ENCODE data around the gene LDLRAP1.

LDLRAP1 gene

DNA sequence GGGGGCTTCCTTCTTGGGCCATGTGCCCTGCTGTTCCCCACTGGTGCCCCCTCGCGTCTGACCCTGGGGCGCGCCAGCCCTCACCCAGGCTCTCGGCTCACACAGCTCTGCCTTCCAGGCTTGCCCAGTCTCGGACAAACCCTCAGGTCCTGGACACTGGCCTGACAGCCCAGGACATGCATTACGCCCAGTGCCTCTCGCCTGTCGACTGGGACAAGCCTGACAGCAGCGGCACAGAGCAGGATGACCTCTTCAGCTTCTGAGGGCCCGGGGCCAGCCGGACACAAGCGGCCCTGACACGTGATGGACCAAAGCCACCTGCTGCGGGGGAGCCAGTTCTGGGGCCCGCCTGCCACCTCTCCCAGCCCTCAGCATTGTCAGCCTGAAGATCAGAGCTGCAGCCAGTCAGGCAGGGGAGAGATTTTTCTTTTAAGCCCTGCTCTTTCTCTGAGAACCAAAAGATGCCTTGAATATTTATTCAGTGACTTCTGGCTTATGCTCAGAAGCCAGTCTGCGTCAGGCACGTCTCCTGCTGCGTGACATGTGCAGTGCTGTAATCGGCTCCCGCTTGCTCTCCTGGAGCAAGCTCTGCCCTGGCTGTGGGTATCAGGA lies 23.4 kb downstream of the LDLRAP1 start:
- peak; percentile 75 for DNase-seq
- Histone ChIP-seq H3K9me3 (ENCODE audit: severe bottlenecking) (no peaks in the 10 kb centered on the region), H3K36me3 (no peaks in the 10 kb centered on the region), H3K27me3 (ENCODE audit: insufficient read depth, low read depth, severe bottlenecking) (no peaks in the 10 kb centered on the region), H3K27ac (peak overlapping the region; percentile 94), H3K4me3 (ENCODE audit: low read depth, low read length) (0 out of 2 replicates have a peak overlapping the region, but pooled peaks have one; percentile 7)
- TF ChIP-seq, protein P1, sequence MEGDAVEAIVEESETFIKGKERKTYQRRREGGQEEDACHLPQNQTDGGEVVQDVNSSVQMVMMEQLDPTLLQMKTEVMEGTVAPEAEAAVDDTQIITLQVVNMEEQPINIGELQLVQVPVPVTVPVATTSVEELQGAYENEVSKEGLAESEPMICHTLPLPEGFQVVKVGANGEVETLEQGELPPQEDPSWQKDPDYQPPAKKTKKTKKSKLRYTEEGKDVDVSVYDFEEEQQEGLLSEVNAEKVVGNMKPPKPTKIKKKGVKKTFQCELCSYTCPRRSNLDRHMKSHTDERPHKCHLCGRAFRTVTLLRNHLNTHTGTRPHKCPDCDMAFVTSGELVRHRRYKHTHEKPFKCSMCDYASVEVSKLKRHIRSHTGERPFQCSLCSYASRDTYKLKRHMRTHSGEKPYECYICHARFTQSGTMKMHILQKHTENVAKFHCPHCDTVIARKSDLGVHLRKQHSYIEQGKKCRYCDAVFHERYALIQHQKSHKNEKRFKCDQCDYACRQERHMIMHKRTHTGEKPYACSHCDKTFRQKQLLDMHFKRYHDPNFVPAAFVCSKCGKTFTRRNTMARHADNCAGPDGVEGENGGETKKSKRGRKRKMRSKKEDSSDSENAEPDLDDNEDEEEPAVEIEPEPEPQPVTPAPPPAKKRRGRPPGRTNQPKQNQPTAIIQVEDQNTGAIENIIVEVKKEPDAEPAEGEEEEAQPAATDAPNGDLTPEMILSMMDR (IDR thresholded peaks at IDR 0.05; ENCODE audit: low read depth, low read length) = peak; percentile 70

DNA sequence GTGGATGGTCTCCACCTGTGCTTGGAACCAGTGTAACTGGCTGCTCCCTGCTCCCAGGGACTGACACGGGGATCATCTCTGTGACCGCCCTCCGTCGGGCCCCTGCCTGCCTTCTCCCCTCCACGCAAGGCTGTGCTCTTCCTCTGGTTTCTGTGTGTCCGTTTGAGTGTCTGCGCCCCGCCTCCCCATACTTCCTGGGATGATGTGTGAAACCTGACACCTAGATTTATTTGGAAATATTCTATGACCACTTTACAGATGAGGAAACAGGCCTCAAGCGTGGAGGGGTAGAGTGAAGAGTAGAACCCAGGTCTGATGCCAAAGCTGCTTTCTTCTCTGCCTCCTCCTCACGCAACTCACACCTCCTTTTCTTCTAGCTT lies 24.3 kb downstream of the LDLRAP1 start:
- DNase-seq = no peak
- no peaks in the 10 kb centered on the region for H3K9me3 ChIP-seq (ENCODE audit: severe bottlenecking)
- H3K27me3 ChIP-seq (ENCODE audit: insufficient read depth, low read depth, severe bottlenecking) = no peaks in the 10 kb centered on the region
- H3K27ac ChIP-seq = peak overlapping the region; percentile 94
- H3K36me3 ChIP-seq = no peaks in the 10 kb centered on the region
- TF ChIP-seq, protein P1 (IDR thresholded peaks at IDR 0.05; ENCODE audit: low read depth, low read length) = no peak
- H3K4me3 ChIP-seq (ENCODE audit: low read depth, low read length) = no peak overlapping the region

DNA sequence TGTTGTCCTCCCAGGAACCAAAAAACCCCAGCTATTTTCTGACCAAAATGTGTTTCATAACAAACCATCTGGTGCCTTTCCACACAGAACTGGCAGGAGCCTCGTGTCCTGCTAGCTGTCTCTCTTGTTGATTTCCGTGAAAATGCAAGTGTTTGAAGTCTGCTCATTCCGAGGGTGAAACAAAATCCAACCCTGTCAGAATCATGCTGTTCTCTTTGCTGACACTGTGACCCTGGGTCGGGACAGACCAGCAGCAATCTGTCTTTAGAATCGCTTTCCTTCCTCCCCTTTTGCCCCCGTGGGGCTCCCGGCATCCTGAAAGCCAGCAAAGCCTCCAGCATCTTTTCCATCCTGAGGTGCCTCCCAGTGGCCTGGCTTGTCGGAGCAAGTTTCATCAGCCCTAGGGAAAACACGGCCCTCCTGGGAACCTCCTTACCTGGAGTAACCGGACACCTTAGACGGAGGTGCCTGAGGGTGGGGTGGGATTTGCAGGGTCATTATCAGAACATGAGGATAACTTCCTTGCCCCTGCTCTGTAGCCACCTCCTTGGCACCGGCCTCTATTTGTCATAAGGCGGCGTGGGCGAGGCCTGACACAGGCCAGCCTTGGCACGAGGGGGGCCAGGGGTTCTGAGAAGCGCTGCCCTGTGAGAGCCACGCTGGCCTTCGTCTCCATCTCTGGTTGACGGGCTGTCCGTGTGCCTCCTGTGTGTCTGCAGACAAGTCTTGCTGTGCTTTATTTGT lies 24.9 kb downstream of the LDLRAP1 start:
- Histone ChIP-seq H3K27me3 (ENCODE audit: insufficient read depth, low read depth, severe bottlenecking) (no peaks in the 10 kb centered on the region), H3K9me3 (ENCODE audit: severe bottlenecking) (no peaks in the 10 kb centered on the region), H3K27ac (peak overlapping the region; percentile 94), H3K36me3 (no peaks in the 10 kb centered on the region), H3K4me3 (ENCODE audit: low read depth, low read length) (no peak overlapping the region)
- DNase-seq = peak; percentile 69
- TF ChIP-seq, protein P1 (IDR thresholded peaks at IDR 0.05; ENCODE audit: low read depth, low read length) = peak; percentile 34; the same call in 1 of the 2 replicates

DNA sequence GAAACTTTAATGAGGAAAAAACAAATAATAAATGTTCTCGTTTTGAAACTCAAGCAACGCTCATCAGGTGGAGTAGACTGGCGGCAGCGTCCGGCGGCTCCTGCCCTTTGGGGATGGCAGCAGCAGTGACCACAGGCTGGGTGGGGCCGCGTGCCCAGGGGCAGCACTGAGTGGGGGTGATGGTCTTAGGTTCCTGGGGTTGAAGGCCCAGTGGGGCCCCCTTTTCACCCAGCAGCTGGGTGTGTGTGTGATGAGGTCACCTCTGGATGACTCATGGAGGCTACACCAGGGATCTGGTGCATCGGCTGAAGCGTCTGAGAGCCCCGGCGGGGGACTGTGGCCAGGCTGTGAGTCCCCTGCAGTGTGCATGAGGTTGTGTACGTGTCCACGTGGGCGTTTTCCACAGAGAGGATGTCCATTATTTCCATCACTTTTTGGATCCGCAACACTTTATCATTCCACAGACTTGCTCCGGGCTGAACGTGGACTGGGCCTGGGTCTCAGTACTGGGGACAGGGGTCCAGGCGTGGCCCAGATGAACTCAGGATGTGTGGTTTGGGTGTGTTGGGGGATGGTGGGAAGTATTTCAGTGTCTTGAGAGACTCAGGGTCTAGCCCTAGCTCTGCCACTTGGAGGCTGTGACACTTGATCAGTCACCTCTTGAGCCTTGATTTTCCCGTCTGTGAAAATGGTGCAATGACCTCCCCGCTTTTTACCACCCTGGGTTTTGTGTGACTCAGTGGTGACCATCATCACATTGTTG lies 25.6 kb downstream of the LDLRAP1 start:
- DNase-seq = no peak
- Histone ChIP-seq H3K9me3 (ENCODE audit: severe bottlenecking) (no peaks in the 10 kb centered on the region), H3K27ac (peak overlapping the region; percentile 94), H3K36me3 (no peaks in the 10 kb centered on the region), H3K27me3 (ENCODE audit: insufficient read depth, low read depth, severe bottlenecking) (no peaks in the 10 kb centered on the region), H3K4me3 (ENCODE audit: low read depth, low read length) (no peak overlapping the region)
- TF ChIP-seq, protein P1 (IDR thresholded peaks at IDR 0.05; ENCODE audit: low read depth, low read length) = no peak

DNA sequence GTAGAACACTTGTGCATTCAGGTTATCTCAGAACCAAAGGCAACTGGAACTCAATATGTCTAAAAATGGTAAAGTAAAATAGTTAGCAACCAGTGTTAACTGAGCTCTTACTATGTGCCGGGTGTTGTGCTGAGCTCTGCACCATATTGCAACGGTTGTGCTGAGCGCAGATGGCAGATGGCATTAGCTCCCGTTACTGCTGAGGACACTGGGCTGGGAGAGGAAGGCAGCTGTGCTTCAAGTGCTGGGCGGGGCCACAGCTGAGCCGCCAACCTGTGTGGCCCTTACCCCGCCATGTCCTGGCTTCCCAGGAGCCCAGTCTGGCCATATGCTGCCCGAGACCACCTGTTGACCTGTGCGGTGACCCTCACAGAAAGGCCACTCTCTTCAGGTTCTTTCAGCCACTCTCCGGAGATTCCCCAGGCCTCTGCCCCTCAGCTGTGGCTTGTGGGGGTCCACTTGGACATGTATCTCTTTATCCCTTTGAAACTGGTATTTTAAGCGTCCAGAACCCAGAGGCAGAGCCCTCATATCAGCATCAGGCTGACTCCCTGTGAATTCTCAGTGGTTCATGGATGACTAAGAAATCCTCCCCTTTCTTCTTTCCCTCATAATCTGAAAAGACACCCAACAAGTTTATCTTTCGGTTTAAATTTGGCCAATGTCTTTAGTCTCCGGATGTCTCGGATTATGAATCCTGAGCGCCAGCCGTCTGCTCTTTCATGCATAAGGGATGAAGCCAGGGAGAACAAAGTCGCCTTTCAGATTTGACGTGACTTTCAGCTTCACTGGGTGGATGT lies 26.4 kb downstream of the LDLRAP1 start:
- TF ChIP-seq, protein P1 (IDR thresholded peaks at IDR 0.05; ENCODE audit: low read depth, low read length) = no peak
- H3K36me3 ChIP-seq = no peaks in the 10 kb centered on the region
- H3K27me3 ChIP-seq (ENCODE audit: insufficient read depth, low read depth, severe bottlenecking) = no peaks in the 10 kb centered on the region
- peak overlapping the region; percentile 94 for H3K27ac ChIP-seq
- no peaks in the 10 kb centered on the region for H3K9me3 ChIP-seq (ENCODE audit: severe bottlenecking)
- DNase-seq = peak; percentile 94
- H3K4me3 ChIP-seq (ENCODE audit: low read depth, low read length) = peak overlapping the region; percentile 9

Data from WERI-Rb-1 (cell line).